DND-41 (cell line): ENCODE measurements around the gene PLEK2.
A peak's percentile ranks its signal among the peaks of the same experiment; 100 is the strongest.

Source experiments
- ATAC-seq: fragments of 200-7000 bp; cut with Tn5 transposase; 3 replicates; pipeline ENCODE4 v1.9.1; 2021; ENCODE audit warnings: low read depth; ENCODE audit not compliant: insufficient read depth
- DNase-seq: peaks from one replicate; pipeline ENCODE4 v3.0.0-alpha.2; 2020
- H2AFZ ChIP-seq: 2 replicates; pipeline ENCODE4 v1.6.0; 2012; ENCODE audit warnings: low read depth, low read length
- H3K27ac ChIP-seq: 2 replicates; pipeline ENCODE4 v1.5.1; 2012; ENCODE audit warnings: low read length, inconsistent platforms
- H3K27me3 ChIP-seq: fragments of 200-600 bp; sonication (generic); 2 replicates; pipeline ENCODE4 v1.6.0; 2012; ENCODE audit warnings: low read length, mild to moderate bottlenecking, inconsistent platforms; ENCODE audit not compliant: insufficient read depth, poor library complexity
- H3K36me3 ChIP-seq: 2 replicates; pipeline ENCODE4 v1.5.1; 2012; ENCODE audit warnings: low read length, inconsistent platforms; ENCODE audit not compliant: insufficient read depth
- H3K4me1 ChIP-seq: 2 replicates; pipeline ENCODE4 v1.5.1; 2012; ENCODE audit warnings: mild to moderate bottlenecking, low read length; ENCODE audit not compliant: insufficient read depth
- H3K4me2 ChIP-seq: 2 replicates; pipeline ENCODE4 v1.6.0; 2012; ENCODE audit warnings: mild to moderate bottlenecking, moderate library complexity, low read length, inconsistent platforms; ENCODE audit not compliant: insufficient read depth
- H3K4me3 ChIP-seq, 2 experiments: fragments of 200-600 bp in 1 of 2; shearing (Covaris generic) in 1 of 2; 2 replicates each; pipeline ENCODE4 v1.5.1; 2012 to 2016; ENCODE audit warnings: inconsistent platforms in 2 of 2, low read length in 2 of 2, mild to moderate bottlenecking in 2 of 2, low read depth in 1 of 2, moderate library complexity in 1 of 2
- H3K79me2 ChIP-seq: 2 replicates; pipeline ENCODE4 v1.6.0; 2012; ENCODE audit warnings: low read length, inconsistent platforms; ENCODE audit not compliant: insufficient read depth
- H3K9ac ChIP-seq: 2 replicates; pipeline ENCODE4 v1.6.0; 2012; ENCODE audit warnings: low read depth, mild to moderate bottlenecking, inconsistent platforms, low read length, moderate library complexity
- H3K9me3 ChIP-seq: 2 replicates; pipeline ENCODE4 v1.5.1; 2012; ENCODE audit warnings: low read length, moderate library complexity, mild to moderate bottlenecking, inconsistent platforms; ENCODE audit not compliant: insufficient read depth, severe bottlenecking
- H4K20me1 ChIP-seq: 2 replicates; pipeline ENCODE4 v1.6.0; 2012; ENCODE audit warnings: low read length; ENCODE audit not compliant: insufficient read depth
- EZH2 ChIP-seq: IDR thresholded peaks from 3 replicates; pipeline ENCODE4 v1.6.1; 2012; ENCODE audit warnings: borderline replicate concordance, low read depth, mild to moderate bottlenecking, moderate library complexity, low read length, inconsistent platforms; ENCODE audit not compliant: severe bottlenecking
- TF ChIP-seq, protein P1 (sequence below): IDR thresholded peaks from 2 replicates; pipeline ENCODE4 v1.5.1; 2012; ENCODE audit warnings: borderline replicate concordance, low read length, moderate library complexity, mild to moderate bottlenecking; ENCODE audit not compliant: poor library complexity, severe bottlenecking; ENCODE audit errors: extremely low read depth

The PLEK2 gene

DNA sequence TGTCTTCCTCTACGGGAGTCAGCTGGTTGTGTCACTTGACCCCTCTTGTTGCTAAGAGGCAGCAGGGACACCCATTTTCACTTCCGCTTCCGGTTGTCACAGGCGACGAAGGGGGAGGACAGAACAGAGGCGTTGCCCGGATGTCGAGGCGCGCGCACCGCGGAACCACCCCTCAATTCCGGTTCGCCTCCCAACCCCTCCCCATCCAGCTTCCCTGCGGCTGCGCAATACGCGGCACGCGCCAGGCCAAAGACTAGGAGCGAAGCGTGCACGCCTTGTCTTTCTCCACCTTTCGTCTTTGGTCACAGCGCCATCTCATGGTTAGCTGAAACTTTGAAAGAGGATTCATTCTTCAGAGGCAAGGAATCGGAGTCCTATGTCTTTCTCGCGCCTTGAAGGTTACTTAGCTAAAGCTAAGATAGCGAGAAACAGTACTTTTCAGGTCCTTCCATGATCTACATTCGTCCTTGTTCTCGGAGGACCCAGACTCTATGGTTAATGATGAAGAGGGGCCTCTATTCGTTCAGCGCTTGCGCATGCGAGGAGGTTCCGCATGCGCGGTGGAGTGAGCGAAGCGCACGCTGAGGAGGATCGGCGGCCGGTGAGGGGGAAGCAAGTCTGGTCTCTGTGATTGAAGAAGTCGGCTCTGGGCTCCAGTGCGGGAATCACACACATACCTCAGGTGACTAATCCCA, 52.0 kb downstream of the PLEK2 start, which contains the start of the genes ATP6V1D and EIF2S1:
TSS of gene ATP6V1D (minus strand) at position 30 of the 695 bp plus-strand sequence. CDS start 106 bp downstream, outside the sequence.
TSS of gene EIF2S1 (plus strand) at position 554 of the 695 bp plus-strand sequence. CDS start 4,440 bp downstream, outside the sequence.
- H3K36me3 ChIP-seq, result peaks cover 29% of the 10 kb centered on the region
- H3K4me3 ChIP-seq, result peak within 1 kb of the TSS; percentile 63 to 78
- peaks cover 93% of the 10 kb centered on the region for H3K79me2 ChIP-seq
- TF ChIP-seq EZH2, result no peak
- TF ChIP-seq, protein P1, sequence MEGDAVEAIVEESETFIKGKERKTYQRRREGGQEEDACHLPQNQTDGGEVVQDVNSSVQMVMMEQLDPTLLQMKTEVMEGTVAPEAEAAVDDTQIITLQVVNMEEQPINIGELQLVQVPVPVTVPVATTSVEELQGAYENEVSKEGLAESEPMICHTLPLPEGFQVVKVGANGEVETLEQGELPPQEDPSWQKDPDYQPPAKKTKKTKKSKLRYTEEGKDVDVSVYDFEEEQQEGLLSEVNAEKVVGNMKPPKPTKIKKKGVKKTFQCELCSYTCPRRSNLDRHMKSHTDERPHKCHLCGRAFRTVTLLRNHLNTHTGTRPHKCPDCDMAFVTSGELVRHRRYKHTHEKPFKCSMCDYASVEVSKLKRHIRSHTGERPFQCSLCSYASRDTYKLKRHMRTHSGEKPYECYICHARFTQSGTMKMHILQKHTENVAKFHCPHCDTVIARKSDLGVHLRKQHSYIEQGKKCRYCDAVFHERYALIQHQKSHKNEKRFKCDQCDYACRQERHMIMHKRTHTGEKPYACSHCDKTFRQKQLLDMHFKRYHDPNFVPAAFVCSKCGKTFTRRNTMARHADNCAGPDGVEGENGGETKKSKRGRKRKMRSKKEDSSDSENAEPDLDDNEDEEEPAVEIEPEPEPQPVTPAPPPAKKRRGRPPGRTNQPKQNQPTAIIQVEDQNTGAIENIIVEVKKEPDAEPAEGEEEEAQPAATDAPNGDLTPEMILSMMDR, result peak; percentile 100
- H3K27ac ChIP-seq, result peak within 1 kb of the TSS; percentile 100
- peak within 1 kb of the TSS; percentile 83 for H3K4me2 ChIP-seq
- peaks cover 55% of the 10 kb centered on the region for H3K4me1 ChIP-seq
- peak within 1 kb of the TSS; percentile 98 for H2AFZ ChIP-seq
- no peaks in the 10 kb centered on the region for H3K27me3 ChIP-seq
- peaks cover 25% of the 10 kb centered on the region; the same call in 1 of the 2 replicates for H4K20me1 ChIP-seq
- H3K9ac ChIP-seq, result peak within 1 kb of the TSS; percentile 63
- H3K9me3 ChIP-seq, result no peaks in the 10 kb centered on the region
- DNase-seq, result peak; percentile 99
- ATAC-seq, result peak; percentile 89

DNA sequence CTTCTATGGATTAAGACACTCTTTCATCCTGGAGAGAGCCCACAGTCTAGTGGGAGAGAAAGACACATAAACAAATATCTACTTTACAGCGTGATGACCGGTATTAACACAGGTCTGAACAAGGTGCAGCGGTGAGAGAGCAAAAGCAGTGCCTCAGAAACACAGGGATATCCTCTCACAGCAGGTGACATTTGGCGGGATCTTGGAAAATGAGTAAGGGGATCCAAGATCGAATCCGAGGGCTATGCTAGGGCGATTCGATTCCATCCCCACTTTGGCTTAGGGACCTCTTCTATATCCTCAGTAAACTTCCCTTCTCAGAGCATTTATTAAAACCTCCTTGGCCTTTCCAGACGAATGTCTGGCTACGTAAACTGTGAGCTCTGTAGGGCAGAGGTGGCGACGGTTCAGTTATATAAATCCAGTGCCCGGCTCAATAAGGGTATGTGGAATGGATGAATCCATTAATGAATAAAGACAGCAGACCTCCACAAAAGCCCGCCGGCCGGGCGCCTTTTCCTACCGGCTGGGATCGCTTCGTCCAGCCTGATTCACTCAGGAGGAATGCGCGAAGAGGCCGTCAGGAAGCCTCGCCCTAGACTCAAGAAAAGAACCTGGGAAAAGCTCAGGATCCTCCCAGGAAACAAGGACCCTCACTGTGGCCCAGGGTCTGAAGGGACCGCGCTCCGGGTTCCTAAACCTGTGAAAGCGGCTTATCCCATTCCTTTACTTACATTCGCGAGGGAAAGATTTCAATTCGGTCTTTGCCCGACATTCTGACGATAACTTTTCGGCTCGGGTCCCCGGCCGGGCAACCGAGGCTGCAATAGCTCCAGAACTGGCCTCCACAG, 52.8 kb downstream of the PLEK2 start:
- H2AFZ ChIP-seq, result peak overlapping the region; percentile 84
- DNase-seq, result no peak
- H3K27ac ChIP-seq, result peak overlapping the region; percentile 62
- no peaks in the 10 kb centered on the region for H3K9me3 ChIP-seq
- H3K27me3 ChIP-seq, result no peaks in the 10 kb centered on the region
- peak overlapping the region; percentile 63 for H3K9ac ChIP-seq
- TF ChIP-seq, protein P1, result no peak
- TF ChIP-seq EZH2, result no peak
- H3K4me2 ChIP-seq, result peak overlapping the region; percentile 83
- peaks cover 21% of the 10 kb centered on the region; the same call in 1 of the 2 replicates for H3K36me3 ChIP-seq
- peak; percentile 7 for ATAC-seq
- H3K79me2 ChIP-seq, result peaks cover 91% of the 10 kb centered on the region
- H3K4me1 ChIP-seq, result peaks cover 53% of the 10 kb centered on the region
- peaks cover 22% of the 10 kb centered on the region; the same call in 1 of the 2 replicates for H4K20me1 ChIP-seq
- peak overlapping the region; percentile 63 to 78 for H3K4me3 ChIP-seq

GRCh38 chr14:67357969-67358354, 54.0 kb downstream of the PLEK2 start:
- no peak for TF ChIP-seq EZH2
- TF ChIP-seq, protein P1, result no peak
- peaks cover 22% of the 10 kb centered on the region; the same call in 1 of the 2 replicates for H4K20me1 ChIP-seq
- H3K4me2 ChIP-seq, result peak overlapping the region; percentile 83
- H3K79me2 ChIP-seq, result peaks cover 90% of the 10 kb centered on the region
- H3K4me3 ChIP-seq, result peak overlapping the region in 1 of 2 experiments; percentile 63; a peak in 1 of 4 replicates
- ATAC-seq (no peak), DNase-seq (no peak)
- peaks cover 42% of the 10 kb centered on the region for H3K4me1 ChIP-seq
- no peaks in the 10 kb centered on the region for H3K27me3 ChIP-seq
- no peak overlapping the region for H2AFZ ChIP-seq
- no peaks in the 10 kb centered on the region for H3K9me3 ChIP-seq
- H3K36me3 ChIP-seq, result peaks cover 15% of the 10 kb centered on the region; the same call in 1 of the 2 replicates
- H3K27ac ChIP-seq, result no peak overlapping the region
- H3K9ac ChIP-seq, result peak overlapping the region; percentile 63
